Stomach (tissue), 4 donors: ENCODE data around the gene CAMK1.

ENCODE experiments used
- EP300 ChIP-seq: sonication (generic); formaldehyde crosslinking; IDR thresholded peaks from one replicate; pipeline ENCODE4 v1.6.1; 2017; ENCODE audit warnings: antibody characterized with exemption
- POLR2A ChIP-seq, 4 donors: fragments of 450-650 bp; IDR thresholded peaks; one replicate each; pipeline ENCODE4 v1.6.1; 2016; ENCODE audit warnings: antibody characterized with exemption in 4 of 4, control low read depth in 2 of 4, mild to moderate bottlenecking in 1 of 4, moderate library complexity in 1 of 4
- TF ChIP-seq, protein P1 (sequence below), 7 experiments: fragments of 450-650 bp in 4 of 7; fragments of 200-600 bp in 3 of 7; sonication (generic) in 3 of 7; IDR thresholded peaks; one replicate each; pipeline ENCODE4 v1.5.1; 2016 to 2019; ENCODE audit warnings: antibody characterized with exemption in 7 of 7, control low read depth in 2 of 7, mild to moderate bottlenecking in 1 of 7

GRCh38 chr3:9747267-9747666 lies 22.5 kb downstream of the CAMK1 start:
- TF ChIP-seq, protein P1, sequence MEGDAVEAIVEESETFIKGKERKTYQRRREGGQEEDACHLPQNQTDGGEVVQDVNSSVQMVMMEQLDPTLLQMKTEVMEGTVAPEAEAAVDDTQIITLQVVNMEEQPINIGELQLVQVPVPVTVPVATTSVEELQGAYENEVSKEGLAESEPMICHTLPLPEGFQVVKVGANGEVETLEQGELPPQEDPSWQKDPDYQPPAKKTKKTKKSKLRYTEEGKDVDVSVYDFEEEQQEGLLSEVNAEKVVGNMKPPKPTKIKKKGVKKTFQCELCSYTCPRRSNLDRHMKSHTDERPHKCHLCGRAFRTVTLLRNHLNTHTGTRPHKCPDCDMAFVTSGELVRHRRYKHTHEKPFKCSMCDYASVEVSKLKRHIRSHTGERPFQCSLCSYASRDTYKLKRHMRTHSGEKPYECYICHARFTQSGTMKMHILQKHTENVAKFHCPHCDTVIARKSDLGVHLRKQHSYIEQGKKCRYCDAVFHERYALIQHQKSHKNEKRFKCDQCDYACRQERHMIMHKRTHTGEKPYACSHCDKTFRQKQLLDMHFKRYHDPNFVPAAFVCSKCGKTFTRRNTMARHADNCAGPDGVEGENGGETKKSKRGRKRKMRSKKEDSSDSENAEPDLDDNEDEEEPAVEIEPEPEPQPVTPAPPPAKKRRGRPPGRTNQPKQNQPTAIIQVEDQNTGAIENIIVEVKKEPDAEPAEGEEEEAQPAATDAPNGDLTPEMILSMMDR (IDR thresholded peaks at IDR 0.05), result no peak
- TF ChIP-seq POLR2A (IDR thresholded peaks at IDR 0.05) (no peak), EP300 (no peak)
